Measurements from ENCODE around the gene C2CD3.

GRCh38 chr11:74022546-74022945 is 148.3 kb downstream of the C2CD3 start:
- TF ChIP-seq CTCF (IDR thresholded peaks at IDR 0.05; ENCODE audit: low read depth, low read length, missing input control) (no peak), RAD21 (IDR thresholded peaks at IDR 0.05) (no peak)

Measured in liver (tissue), 3 donors.